Chondrocyte (in vitro differentiated cells): ENCODE data around the gene SP6. TPM values are rescaled to one million over a fixed set of nuclear protein-coding genes. Genes with fewer than 3 reads are reported as not detected.

Experiments used
- DNase-seq: peaks from one replicate; pipeline ENCODE4 v3.0.0; 2021; ENCODE audit warnings: mixed read lengths, low spot score
- H3K27ac Mint-ChIP-seq: one replicate; pipeline ENCODE4 v1.8.0; 2021; ENCODE audit warnings: mild to moderate bottlenecking, moderate library complexity, mixed read lengths; ENCODE audit not compliant: unreplicated experiment
- H3K27me3 Mint-ChIP-seq: 2 replicates; pipeline ENCODE4 v1.8.0; 2021; ENCODE audit warnings: low read depth, mixed read lengths
- H3K36me3 Mint-ChIP-seq: 2 replicates; pipeline ENCODE4 v1.8.0; 2021; ENCODE audit warnings: low read depth, mixed read lengths
- H3K4me1 Mint-ChIP-seq: 2 replicates; pipeline ENCODE4 v1.8.0; 2021; ENCODE audit warnings: low read depth, mild to moderate bottlenecking, mixed read lengths
- H3K4me3 Mint-ChIP-seq: one replicate; pipeline ENCODE4 v1.8.0; 2021; ENCODE audit warnings: mild to moderate bottlenecking, moderate library complexity, mixed read lengths; ENCODE audit not compliant: unreplicated experiment
- H3K9me3 Mint-ChIP-seq: 2 replicates; pipeline ENCODE4 v1.8.0; 2021; ENCODE audit warnings: low read depth, mixed read lengths
- CTCF ChIP-seq: fragments of 200-600 bp; sonication (generic); IDR thresholded peaks from 2 replicates; pipeline ENCODE4 v1.5.0; 2021; ENCODE audit warnings: antibody characterized with exemption, mild to moderate bottlenecking, moderate library complexity
- total RNA-seq: library from RNA; stranded (reverse); gene quantifications from 3 replicates; pipeline ENCODE4 v1.2.1, GENCODE V29; 2021

SP6 gene
- total RNA-seq, 1 donor from 2014 or later = 0.05 TPM

- no peak overlapping the region for H3K4me3 Mint-ChIP-seq
- no peak overlapping the region for H3K27ac Mint-ChIP-seq
- no peak for DNase-seq
- H3K4me1 Mint-ChIP-seq = no peaks in the 10 kb centered on the region
- no peaks in the 10 kb centered on the region for H3K36me3 Mint-ChIP-seq
- peaks cover 44% of the 10 kb centered on the region for H3K27me3 Mint-ChIP-seq
- TF ChIP-seq CTCF = no peak
- no peaks in the 10 kb centered on the region for H3K9me3 Mint-ChIP-seq
These were observed 53.2 kb downstream of the SP6 start for GRCh38 chr17:47797797-47798196.

Other genes with a start within 250 kb of the SP6 start
- 292 to 306 TPM (median 298 TPM) in 3 replicates for gene KPNB1, start 201.2 kb downstream of the SP6 start, total RNA-seq
- gene TBKBP1, start 157.0 kb downstream of the SP6 start, total RNA-seq = 11.3 to 13.6 TPM (median 12.6 TPM) in 3 replicates
- not detected in 3 replicates for gene TBX21, start 117.9 kb downstream of the SP6 start, total RNA-seq
- gene OSBPL7, start 29.4 kb downstream of the SP6 start, total RNA-seq = 17.4 to 28.1 TPM (median 20.3 TPM) in 3 replicates
- 23.9 to 25.4 TPM (median 24.8 TPM) in 3 replicates for gene MRPL10, start 19.6 kb downstream of the SP6 start, total RNA-seq
- gene LRRC46, start 19.5 kb downstream of the SP6 start, total RNA-seq = 0.35 to 0.65 TPM in 2 of 3 replicates, not detected in the other
- 14.9 to 32.9 TPM (median 15.7 TPM) in 3 replicates for gene SCRN2, start 9.9 kb downstream of the SP6 start, total RNA-seq
- 13.5 to 16.8 TPM (median 16.0 TPM) in 3 replicates for gene SP2, start 45.1 kb upstream of the SP6 start, total RNA-seq
- 6.3 to 9.0 TPM (median 8.2 TPM) in 3 replicates for gene PNPO, start 90.4 kb upstream of the SP6 start, total RNA-seq
- gene PRR15L, start 106.7 kb upstream of the SP6 start, total RNA-seq = not detected in 3 replicates
- 99.2 to 123 TPM (median 105 TPM) in 3 replicates for gene CDK5RAP3, start 120.0 kb upstream of the SP6 start, total RNA-seq
- gene COPZ2, start 186.6 kb upstream of the SP6 start, total RNA-seq = 157 to 228 TPM (median 219 TPM) in 3 replicates
- 290 to 445 TPM (median 444 TPM) in 3 replicates for gene NFE2L1, start 197.2 kb upstream of the SP6 start, total RNA-seq